Stimulated activated naive CD4-positive, alpha-beta T cell treated with Interleukin-2 at 50 U/mL for 16 hours (primary cell): Measurements from ENCODE around the gene GRID1.
"Not testable (repeated sequence)": the region's sequence is repeated elsewhere in the genome, so short reads cannot be mapped to it uniquely, and the experiment has no call there.

Experiments
- DNase-seq: peaks from one replicate; lab custom pipeline; 2025; lab: John Stamatoyannopoulos, UW

Gene GRID1

DNA sequence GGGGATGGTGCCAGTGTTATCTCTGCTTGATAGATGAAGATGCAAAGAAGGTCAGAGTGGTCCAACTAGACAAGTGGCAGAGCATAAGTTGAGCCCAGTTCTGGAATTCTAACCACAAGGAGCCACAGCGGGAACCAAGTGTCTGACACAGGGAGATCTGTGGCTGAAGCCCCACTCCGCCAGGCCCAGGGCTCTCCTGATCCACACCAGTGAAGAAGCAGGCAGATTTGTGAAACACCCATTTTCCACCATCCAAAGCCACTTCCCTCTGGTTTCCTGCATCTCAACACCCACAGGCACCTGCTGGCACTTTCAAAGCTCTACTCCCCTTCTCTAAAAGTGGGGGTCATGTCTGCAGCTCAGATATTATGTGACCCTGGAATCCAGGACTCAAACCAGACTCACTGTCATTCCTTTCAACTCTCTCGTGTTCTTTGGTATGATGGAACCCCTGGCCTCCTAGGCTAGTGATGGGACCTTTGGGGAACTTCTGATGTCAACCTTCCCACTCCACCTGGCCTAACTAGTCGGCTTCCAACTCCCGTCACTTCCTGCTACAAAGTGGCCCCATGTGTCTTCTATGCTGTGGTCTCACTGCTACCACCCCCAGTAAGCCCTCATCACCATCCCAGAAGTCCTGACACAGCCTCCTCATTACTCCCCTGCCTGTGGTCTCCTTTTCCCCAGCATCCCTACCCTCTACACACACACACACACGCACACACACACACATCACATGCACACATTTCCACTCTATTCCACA is 177.6 kb downstream of the GRID1 start:
- no peak for DNase-seq

GRCh38 chr10:86188326-86188725 is 178.3 kb downstream of the GRID1 start:
- DNase-seq: no peak

- no peak for DNase-seq
These were observed 178.9 kb downstream of the GRID1 start for GRCh38 chr10:86187499-86188239.

DNA sequence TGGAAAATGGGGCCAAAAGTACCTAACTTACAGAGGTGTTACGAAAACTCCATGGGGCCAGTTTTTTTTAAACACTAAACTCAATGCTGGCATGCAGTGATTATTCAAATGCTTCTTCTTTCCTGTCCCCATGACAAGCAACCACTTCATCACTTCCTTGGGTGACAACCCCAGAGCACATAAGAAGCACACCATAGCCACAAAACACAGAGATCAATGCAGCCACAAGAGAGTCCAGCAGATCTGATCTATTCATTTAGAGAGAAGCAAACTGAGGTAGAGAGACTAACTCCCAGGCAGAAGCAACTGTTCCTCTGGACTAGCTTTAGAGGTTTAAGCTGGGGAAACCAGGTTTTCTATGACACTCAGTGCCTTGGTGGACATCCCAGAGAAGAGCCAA is 180.0 kb downstream of the GRID1 start:
- DNase-seq: no peak

GRCh38 chr10:86182595-86182994 is 184.0 kb downstream of the GRID1 start:
- no peak for DNase-seq

GRCh38 chr10:86182150-86182549 is 184.4 kb downstream of the GRID1 start:
- DNase-seq: no peak

DNA sequence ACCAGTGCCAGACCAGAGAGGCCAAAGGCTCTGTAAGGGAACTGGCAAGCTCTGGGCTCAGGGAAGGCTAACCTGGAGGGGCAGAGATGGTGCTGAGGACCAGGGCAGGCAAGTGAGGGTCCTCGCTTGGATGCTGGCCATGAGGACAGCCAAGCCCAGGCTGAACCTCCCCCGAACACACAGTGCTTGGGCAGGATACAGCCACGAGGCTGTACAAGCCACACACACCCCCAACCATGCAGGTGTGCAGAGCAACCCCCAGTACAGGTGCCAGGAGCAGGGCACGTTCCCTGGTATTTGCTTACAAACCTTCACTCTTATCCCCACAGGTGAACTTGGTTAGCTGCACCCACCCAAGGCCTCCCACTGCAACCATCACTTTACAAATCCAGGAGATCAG is 185.7 kb downstream of the GRID1 start:
- no peak for DNase-seq

DNA sequence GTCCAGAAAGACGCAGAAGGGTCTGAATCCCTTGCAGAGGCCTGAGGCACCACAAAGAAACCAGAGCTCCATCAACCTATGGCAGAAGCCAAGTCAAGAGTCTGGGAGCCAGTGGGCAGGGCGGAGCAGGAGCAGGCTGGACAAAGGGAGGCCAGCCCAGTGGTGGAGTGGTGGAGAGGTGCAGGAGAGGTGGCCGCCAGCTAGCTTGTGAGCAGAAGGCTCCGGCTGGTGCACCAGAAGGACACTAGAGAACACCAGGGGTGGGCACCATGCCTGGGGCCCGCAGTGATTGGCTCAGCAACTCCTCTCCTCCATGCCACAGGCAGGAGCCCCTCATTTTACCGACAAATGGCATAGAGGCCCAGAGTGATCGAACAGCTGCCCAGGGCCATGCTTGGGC is 186.6 kb downstream of the GRID1 start:
- DNase-seq: no peak

DNA sequence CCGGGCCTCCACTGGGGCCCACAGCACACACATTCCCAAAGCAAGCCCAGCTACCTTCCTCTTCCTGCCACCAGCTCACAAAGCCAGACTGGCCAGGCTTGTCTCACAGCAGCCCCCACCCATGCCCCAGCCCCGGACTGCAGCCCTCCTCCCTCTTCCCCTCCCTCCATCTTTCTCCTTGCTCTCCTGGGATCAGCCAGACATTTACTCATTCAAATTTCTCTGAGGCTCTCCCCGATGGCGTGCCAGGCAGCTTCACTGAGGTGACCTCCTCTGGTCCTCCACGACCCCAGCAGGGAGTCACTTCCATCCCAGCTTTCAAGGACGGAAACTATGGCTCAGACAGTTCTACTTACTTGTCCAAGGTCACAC is 187.5 kb downstream of the GRID1 start:
- no peak for DNase-seq

DNA sequence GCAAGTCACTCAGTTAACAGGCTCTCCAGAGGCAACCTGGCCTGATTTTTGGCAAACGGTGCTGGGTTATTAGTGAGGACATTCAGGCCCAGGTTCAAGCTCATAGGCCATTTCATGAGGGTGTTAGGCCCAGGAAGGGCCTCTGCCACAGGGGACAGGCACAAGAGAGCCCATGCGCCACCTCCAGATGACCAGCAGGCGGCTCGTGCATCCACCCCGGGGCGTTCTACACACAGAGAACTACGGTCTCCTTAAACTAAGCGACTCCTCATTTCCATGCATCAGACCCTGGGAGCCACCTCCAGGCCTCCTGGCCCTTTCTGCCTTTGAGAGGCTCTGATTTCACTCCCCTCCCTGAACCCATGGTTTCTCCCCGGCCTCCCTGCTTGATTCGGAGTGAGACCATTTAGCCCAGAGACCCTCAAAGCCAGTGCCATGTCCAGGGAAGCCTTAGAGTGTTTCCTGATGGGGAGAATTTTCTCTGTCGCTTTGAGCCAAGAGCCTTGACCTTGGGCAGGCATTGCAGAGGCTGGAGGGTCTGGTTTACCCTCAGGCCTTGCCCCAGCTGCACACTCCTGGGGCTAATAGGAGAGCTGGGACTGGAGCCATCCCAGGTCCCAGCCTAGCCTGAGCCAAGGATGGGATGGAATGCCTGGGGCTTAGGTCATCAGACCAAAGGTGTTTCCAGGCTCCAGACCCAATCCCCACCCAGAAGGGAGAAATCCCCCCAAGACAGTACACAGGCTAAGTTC is 188.0 kb downstream of the GRID1 start:
- DNase-seq: no peak

DNA sequence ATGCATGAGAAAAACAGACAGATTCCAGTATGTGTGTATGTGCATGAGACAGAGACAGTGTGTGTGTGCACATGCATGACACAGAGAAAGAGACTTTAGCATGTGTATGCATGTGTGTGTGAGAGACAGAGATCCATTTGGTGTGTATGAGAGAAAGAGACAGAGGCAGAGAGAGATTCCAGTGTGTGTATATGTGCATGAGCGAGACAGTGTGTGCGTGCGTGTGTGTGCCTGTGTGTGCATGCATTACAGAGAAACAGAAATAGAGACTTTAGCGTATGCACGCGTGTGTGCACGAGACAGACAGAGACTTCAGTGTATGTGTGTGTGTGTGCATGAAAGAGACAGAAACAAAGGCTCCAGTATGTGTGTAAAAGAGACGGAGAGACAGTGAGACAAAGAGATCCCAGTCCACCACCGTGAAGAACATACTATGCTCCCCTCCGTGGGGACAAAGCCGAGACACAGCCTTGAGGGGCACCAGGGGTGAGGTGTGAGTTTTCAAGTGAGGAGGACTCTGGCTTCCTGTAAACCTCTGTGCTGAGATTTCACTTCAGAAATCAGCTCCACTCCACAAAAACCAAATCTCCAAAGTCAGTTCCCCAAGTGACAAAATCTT is 188.9 kb downstream of the GRID1 start:
- no peak for DNase-seq

DNA sequence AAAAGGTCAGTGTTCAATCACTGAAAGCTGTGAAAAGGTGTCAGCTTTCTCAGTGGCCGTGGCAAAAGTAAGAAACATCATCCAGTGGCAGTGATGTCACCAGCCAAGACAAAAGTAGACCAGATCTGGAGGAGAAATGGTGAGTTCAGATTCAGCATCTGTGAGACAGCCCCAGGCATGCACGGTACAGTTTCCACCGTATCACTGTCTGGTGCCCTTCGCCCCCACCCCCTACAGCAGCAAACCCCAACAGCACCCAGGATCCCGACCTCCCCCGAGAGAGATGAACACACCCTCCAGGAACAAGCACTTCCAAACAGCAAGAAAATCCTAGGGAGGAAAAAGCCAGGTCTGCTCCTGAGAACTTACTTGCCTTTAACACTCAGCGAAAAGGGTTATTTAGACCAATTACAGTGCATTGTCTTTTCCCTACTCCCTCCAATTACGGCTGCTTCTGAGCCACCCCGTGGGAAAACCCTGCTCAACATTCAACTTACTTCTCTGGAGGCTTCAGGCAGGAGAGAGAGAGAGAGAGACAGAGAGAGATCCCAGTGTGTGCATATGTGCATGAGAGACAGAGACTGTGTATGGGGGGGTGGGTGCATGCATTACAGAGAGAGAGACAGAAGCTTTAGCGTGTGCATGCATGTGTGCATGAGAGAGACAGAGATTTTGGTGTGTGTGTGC is 189.6 kb downstream of the GRID1 start:
- no peak for DNase-seq

- DNase-seq: not testable (repeated sequence)
These were observed 191.1 kb downstream of the GRID1 start for GRCh38 chr10:86175476-86175875.

- DNase-seq: no peak
These were observed 194.3 kb downstream of the GRID1 start for GRCh38 chr10:86172301-86172700.

DNA sequence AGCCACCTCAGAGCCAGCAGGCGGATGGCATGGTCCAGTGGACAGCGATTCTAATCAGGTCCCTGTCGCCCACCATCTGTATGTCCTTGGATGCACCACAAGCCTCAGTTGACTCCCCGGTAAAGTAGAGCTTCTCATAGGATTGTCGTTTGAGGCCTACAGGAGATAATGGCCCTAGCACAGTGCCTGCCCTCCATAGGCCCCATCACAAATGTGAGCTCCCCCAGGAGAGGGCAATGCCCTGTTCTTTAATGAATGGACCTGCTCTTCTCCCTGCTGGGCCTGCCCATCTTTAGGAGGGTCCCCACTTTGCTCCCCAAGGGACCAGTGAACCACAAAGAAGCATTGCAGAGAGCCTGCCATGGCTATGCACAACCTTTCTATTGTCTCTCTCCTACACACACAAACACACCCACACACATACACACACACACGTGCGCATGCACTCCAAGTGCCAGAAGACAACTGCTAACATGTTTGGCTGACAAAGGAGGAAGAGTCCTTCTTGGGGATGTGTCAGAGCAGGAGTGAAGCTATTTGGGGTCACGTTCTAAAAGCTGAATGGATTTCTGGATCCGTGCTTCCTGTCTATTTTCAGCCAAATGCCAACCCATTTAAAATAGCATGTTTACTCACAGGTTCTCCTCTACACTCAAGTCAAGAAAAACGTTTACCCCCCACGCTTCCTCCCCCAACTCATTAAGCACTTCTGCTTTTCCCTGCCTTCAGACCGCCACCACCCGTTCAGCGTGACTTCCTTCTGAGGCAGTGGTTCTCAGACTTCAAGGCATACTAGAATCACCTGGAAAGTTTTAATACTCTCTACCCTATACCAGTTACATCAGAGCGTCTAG is 196.1 kb downstream of the GRID1 start:
- no peak for DNase-seq

DNA sequence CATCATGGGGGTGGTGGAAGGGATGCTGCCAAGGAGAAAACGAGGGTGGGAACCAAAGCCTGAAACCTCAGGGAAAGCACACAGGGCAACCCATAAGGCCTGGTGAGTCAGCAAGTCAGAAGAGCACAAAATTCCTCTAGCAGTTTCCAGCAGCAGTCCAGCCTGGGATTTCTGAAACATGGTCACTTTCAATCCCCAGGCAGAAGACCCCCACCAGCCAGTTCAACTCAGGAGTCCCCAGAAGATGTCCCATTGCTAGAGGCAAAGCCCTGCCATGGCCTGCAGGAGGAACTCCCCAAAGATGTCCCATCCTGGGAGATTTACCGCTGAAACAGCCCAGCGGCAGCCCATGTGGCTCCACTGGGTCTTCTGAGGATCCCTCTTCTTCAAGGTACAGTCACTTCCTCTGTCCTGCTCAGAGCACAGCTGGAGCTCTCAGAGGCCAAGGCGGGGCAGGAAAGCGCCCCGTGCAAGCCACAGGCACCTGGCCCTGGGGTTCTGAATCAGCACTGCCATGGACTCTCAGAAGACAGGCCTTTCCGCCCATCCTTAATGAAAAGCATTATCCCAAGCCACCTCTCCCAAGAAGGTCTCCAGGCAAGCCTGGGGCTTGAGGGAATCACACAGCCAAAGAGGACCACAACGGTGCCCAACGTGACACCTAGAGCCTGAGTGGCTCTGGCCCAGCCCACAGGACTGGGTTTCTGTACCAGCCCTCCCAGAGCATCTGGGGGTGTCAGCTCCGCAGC is 196.9 kb downstream of the GRID1 start:
- no peak for DNase-seq

GRCh38 chr10:86169066-86169465 is 197.5 kb downstream of the GRID1 start:
- no peak for DNase-seq

GRCh38 chr10:86168256-86168655 is 198.3 kb downstream of the GRID1 start:
- DNase-seq: no peak

GRCh38 chr10:86167762-86168128 is 198.8 kb downstream of the GRID1 start:
- DNase-seq: no peak

GRCh38 chr10:86167121-86167761 is 199.4 kb downstream of the GRID1 start:
- no peak for DNase-seq
